ENCODE measurements around the gene NAALADL1. TPM values are rescaled to one million over a fixed set of nuclear protein-coding genes. Genes with fewer than 3 reads are reported as not detected.

The NAALADL1 gene, protein sequence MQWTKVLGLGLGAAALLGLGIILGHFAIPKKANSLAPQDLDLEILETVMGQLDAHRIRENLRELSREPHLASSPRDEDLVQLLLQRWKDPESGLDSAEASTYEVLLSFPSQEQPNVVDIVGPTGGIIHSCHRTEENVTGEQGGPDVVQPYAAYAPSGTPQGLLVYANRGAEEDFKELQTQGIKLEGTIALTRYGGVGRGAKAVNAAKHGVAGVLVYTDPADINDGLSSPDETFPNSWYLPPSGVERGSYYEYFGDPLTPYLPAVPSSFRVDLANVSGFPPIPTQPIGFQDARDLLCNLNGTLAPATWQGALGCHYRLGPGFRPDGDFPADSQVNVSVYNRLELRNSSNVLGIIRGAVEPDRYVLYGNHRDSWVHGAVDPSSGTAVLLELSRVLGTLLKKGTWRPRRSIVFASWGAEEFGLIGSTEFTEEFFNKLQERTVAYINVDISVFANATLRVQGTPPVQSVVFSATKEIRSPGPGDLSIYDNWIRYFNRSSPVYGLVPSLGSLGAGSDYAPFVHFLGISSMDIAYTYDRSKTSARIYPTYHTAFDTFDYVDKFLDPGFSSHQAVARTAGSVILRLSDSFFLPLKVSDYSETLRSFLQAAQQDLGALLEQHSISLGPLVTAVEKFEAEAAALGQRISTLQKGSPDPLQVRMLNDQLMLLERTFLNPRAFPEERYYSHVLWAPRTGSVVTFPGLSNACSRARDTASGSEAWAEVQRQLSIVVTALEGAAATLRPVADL
- total RNA-seq = 10 to 100 TPM in 3 of 4 donors, 1 to 10 TPM in 1; 2.9 to 26.3 (median 16.4) TPM

GRCh38 chr11:65058419-65059054 is at the start of gene NAALADL1:
TSS of gene NAALADL1 (minus strand) at chr11:65058553. CDS start at chr11:65058521, 32 bp downstream.
- TF ChIP-seq CTCF (IDR thresholded peaks at IDR 0.05; ENCODE audit: low read depth) = no peak

- TF ChIP-seq CTCF (IDR thresholded peaks at IDR 0.05; ENCODE audit: low read depth) = no peak
These were observed 49.6 kb upstream of the NAALADL1 start for GRCh38 chr11:65107751-65108468.

GRCh38 chr11:65107078-65107477 is 48.7 kb upstream of the NAALADL1 start:
- no peak for TF ChIP-seq CTCF (IDR thresholded peaks at IDR 0.05; ENCODE audit: low read depth)

DNA sequence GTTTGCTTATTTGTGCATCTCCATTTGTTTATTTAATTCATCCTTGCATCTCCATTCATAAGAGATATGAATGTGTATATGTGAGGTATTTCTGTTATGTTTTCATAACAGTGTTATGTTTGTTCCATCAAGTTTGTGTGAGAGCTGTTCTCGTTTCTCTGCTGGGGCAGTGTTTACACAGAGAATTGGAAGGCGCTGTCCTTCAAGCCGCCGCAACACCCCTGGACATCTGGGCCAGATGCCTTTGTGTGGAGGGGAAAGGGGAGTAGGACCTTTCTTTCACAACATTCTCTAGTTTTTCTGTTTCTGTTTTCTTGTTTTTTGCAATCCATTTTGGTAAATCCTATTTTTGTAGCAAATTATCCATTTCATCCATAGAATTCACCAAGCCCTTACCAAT is 46.3 kb upstream of the NAALADL1 start:
- no peak for TF ChIP-seq CTCF (IDR thresholded peaks at IDR 0.05; ENCODE audit: low read depth)

DNA sequence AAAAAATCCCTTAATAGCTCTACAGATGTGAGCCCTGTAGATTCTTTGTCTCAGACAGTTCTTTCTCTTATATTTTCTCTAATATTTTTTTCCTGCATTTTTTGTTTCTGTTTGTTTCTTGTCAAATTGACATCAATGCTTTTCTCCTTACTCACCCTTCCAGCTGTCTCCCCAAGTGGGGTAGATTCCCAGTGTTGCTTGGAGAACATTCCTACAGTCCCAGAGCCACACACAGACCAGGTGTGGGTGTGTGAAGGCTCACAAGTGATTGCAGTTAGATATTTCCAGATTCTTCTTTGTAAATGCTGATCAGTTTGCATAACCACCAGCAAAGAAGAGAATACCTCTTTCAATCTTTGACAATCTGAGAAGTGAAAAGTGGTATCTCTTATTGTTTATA is 45.1 kb upstream of the NAALADL1 start:
- TF ChIP-seq CTCF (IDR thresholded peaks at IDR 0.05; ENCODE audit: low read depth) = no peak

- TF ChIP-seq CTCF (IDR thresholded peaks at IDR 0.05; ENCODE audit: low read depth) = no peak
These were observed 44.1 kb upstream of the NAALADL1 start for GRCh38 chr11:65102142-65103095.
